Lower lobe of right lung (tissue), 2 donors: ENCODE data around the gene IPO8. TPM values are rescaled to one million over a fixed set of nuclear protein-coding genes. Genes with fewer than 3 reads are reported as not detected.
"Not testable (repeated sequence)": the region's sequence is repeated elsewhere in the genome, so short reads cannot be mapped to it uniquely, and the experiment has no call there.

Experiments used
- ATAC-seq, 2 donors: fragments of 200-7000 bp; cut with Tn5 transposase; one replicate each; pipeline ENCODE4 v1.9.1; 2020 to 2022; ENCODE audit warnings: mild to moderate bottlenecking in 2 of 2, moderate library complexity in 2 of 2
- DNase-seq: peaks from one replicate; pipeline ENCODE4 v3.0.0-alpha.2; 2020
- H3K27ac ChIP-seq: fragments of 200-600 bp; one replicate; pipeline ENCODE4 v1.8.0; 2022
- H3K27me3 ChIP-seq: fragments of 200-600 bp; one replicate; pipeline ENCODE4 v1.8.0; 2022; ENCODE audit warnings: low read depth
- H3K36me3 ChIP-seq: fragments of 200-600 bp; one replicate; pipeline ENCODE4 v1.8.0; 2022; ENCODE audit warnings: mild to moderate bottlenecking
- H3K4me1 ChIP-seq: fragments of 200-600 bp; one replicate; pipeline ENCODE4 v1.8.0; 2022
- H3K4me3 ChIP-seq: fragments of 200-600 bp; one replicate; pipeline ENCODE4 v1.8.0; 2022; ENCODE audit warnings: mild to moderate bottlenecking
- H3K9me3 ChIP-seq: fragments of 200-600 bp; one replicate; pipeline ENCODE4 v1.8.0; 2022
- intact Hi-C: fragments of 100-400 bp; cut with DNase I; formaldehyde crosslinking; loops from one replicate; pipeline ENCODE4 v1.11.0; 2022
- total RNA-seq: library from RNA; stranded (reverse); fragmentation: NEBNext Ultra II Directional; extraction: Animal tissue kit (Norgen Biotek cat#: 25700); gene quantifications from one replicate; pipeline ENCODE4 v1.2.1, GENCODE V29; 2021
- TF ChIP-seq, protein P1 (sequence below): fragments of 200-600 bp; IDR thresholded peaks from one replicate; pipeline ENCODE4 v1.8.0; 2022; ENCODE audit warnings: antibody characterized with exemption, mild to moderate bottlenecking
- donor health status: DM: no; HTN: yes; CAD: no; lungs with severe emphysema.

Gene IPO8
- total RNA-seq, 1 donor from 2014 or later = 51.0 TPM

DNA sequence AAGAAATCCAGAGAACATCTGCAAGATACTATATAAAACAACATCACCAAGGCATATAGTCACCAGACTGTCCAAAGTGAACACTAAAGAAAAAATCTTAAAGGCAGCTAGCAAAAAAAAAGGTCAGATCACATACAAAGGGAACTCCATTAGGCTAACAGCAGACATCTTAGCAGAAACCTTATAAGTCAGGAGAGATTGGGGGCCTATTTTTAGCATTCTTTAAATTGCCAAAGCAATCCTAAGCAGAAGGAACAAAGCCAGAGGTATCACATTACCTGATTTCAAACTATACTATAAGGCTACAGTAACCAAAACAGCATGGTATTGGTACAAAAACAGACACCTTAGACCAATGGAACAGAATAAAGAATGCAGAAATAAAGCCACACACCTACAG lies 92.5 kb downstream of the IPO8 start:
- Histone ChIP-seq H3K9me3 (peaks cover 12% of the 10 kb centered on the region), H3K36me3 (no peaks in the 10 kb centered on the region), H3K27me3 (no peaks in the 10 kb centered on the region), H3K4me1 (no peaks in the 10 kb centered on the region), H3K27ac (no peak overlapping the region), H3K4me3 (no peak overlapping the region)
- DNase-seq = no peak
- intact Hi-C loops = no loop called here
- TF ChIP-seq, protein P1, sequence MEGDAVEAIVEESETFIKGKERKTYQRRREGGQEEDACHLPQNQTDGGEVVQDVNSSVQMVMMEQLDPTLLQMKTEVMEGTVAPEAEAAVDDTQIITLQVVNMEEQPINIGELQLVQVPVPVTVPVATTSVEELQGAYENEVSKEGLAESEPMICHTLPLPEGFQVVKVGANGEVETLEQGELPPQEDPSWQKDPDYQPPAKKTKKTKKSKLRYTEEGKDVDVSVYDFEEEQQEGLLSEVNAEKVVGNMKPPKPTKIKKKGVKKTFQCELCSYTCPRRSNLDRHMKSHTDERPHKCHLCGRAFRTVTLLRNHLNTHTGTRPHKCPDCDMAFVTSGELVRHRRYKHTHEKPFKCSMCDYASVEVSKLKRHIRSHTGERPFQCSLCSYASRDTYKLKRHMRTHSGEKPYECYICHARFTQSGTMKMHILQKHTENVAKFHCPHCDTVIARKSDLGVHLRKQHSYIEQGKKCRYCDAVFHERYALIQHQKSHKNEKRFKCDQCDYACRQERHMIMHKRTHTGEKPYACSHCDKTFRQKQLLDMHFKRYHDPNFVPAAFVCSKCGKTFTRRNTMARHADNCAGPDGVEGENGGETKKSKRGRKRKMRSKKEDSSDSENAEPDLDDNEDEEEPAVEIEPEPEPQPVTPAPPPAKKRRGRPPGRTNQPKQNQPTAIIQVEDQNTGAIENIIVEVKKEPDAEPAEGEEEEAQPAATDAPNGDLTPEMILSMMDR = no peak
- no peak for ATAC-seq

DNA sequence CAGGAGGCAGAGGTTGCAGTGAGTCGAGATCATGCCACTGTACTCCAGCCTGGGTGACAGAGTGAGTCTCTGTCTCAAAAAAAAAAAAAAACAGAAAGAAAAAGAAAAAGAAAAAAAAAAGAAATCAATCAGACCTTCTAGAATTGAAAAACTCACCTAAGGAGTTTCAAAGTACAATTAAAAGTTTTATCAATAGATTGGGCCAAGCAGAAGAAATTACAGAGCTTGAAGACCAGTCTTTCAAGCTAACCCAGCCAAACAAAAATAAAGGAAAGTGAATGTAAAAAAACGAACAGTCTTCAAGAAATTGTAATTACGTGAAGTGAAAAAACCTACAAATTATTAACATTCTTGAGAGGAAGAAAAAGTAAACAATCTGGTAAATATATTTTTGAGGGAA lies 93.0 kb downstream of the IPO8 start:
- no peaks in the 10 kb centered on the region for H3K4me1 ChIP-seq
- TF ChIP-seq, protein P1 = no peak
- H3K4me3 ChIP-seq = no peak overlapping the region
- intact Hi-C loops = no loop called here
- ATAC-seq = no peak
- no peak overlapping the region for H3K27ac ChIP-seq
- no peak for DNase-seq
- H3K36me3 ChIP-seq = no peaks in the 10 kb centered on the region
- no peaks in the 10 kb centered on the region for H3K27me3 ChIP-seq
- peaks cover 12% of the 10 kb centered on the region for H3K9me3 ChIP-seq

DNA sequence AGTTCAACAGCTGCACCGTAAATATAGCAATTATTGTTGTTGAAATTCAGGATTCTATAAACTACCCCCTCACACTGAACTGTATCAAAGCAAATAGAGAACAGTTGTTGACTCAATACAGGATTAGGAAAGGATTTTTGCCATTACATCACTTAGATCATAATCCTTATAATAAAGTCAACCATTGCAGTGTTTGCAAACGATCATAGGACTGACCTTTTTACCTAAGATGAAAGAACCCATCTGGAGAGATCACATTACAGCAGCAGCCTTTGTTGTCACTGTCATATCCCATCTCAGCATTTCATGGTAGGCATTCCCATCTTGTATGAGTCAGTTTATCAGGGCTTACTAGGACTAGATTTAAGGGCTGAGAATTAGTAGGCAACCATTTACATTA lies 96.1 kb downstream of the IPO8 start:
- intact Hi-C loops = no loop called here
- no peak for DNase-seq

DNA sequence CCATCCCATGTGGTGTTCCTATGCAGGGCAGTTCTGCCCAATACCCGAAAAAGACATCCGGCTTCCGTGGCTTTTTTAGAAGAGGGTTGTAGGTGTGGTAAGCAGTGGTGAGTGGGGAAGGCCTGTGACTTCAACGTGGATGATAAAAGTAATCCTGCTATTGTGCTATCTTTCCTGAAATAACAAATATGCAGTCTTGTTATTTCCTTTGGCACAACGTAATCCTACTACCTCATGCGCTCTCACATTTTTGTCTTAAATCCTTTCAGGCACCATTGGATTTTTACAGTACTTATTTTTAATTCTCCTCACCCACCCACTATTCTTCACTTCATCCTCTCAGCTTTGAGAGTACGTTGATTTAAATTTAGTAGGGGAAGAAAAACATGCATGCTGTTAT lies 96.8 kb downstream of the IPO8 start:
- Histone ChIP-seq H3K4me1 (no peaks in the 10 kb centered on the region), H3K9me3 (peaks cover 12% of the 10 kb centered on the region), H3K27ac (no peak overlapping the region), H3K27me3 (no peaks in the 10 kb centered on the region), H3K36me3 (no peaks in the 10 kb centered on the region), H3K4me3 (no peak overlapping the region)
- TF ChIP-seq, protein P1 = no peak
- intact Hi-C loops = no loop called here
- no peak for ATAC-seq
- DNase-seq = no peak

More for the DNA sequence above, 96.1 kb downstream of the IPO8 start:
- Histone ChIP-seq H3K36me3 (no peaks in the 10 kb centered on the region), H3K4me1 (no peaks in the 10 kb centered on the region), H3K27me3 (no peaks in the 10 kb centered on the region), H3K4me3 (no peak overlapping the region), H3K9me3 (peaks cover 12% of the 10 kb centered on the region), H3K27ac (no peak overlapping the region)
- no peak for ATAC-seq
- TF ChIP-seq, protein P1 = no peak

DNA sequence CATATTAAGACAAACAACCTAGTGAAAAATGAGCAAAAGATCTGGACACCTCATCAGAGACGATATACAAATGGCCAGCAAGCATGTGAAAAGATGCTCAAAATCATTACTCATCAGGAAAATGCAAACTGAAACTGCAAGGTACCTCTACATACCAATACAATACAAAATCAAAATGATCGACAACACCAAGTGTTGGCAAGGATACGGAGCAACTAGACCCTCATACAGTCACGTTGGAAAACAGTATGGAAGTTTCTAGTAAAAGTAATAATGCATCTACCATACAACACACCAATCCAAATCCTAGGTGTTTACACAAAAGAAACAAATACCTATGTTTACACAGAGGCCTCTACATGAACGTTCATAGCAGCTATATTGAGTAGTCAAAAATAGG lies 99.9 kb downstream of the IPO8 start:
- no peaks in the 10 kb centered on the region for H3K4me1 ChIP-seq
- intact Hi-C loops = no loop called here
- TF ChIP-seq, protein P1 = no peak
- H3K4me3 ChIP-seq = no peak overlapping the region
- no peaks in the 10 kb centered on the region for H3K27me3 ChIP-seq
- no peaks in the 10 kb centered on the region for H3K9me3 ChIP-seq
- H3K36me3 ChIP-seq = no peaks in the 10 kb centered on the region
- H3K27ac ChIP-seq = no peak overlapping the region
- ATAC-seq (no peak), DNase-seq (no peak)

DNA sequence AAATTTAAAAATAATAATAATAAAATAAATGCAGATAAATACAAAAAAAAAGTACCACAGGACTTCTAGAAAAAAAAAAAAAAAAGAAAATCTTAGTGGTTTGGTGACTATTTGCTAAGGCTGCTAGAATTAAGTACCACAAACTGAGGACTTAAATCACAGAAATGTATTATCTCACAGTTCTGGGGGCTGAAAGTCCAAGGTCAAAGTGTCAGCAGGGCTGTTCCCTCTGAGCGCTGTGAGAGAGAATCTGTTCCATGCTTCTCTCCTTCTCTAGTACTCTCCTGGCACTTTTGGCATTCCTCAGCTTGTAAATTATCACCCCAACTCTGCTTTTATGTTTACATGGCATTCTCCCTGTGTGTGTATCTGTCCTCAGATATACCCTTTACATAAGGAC lies 101.2 kb downstream of the IPO8 start:
- Histone ChIP-seq H3K4me1 (no peaks in the 10 kb centered on the region), H3K9me3 (no peaks in the 10 kb centered on the region), H3K27ac (no peak overlapping the region), H3K4me3 (no peak overlapping the region), H3K27me3 (no peaks in the 10 kb centered on the region), H3K36me3 (no peaks in the 10 kb centered on the region)
- DNase-seq = no peak
- ATAC-seq = no peak
- intact Hi-C loops = no loop called here
- TF ChIP-seq, protein P1 = no peak

DNA sequence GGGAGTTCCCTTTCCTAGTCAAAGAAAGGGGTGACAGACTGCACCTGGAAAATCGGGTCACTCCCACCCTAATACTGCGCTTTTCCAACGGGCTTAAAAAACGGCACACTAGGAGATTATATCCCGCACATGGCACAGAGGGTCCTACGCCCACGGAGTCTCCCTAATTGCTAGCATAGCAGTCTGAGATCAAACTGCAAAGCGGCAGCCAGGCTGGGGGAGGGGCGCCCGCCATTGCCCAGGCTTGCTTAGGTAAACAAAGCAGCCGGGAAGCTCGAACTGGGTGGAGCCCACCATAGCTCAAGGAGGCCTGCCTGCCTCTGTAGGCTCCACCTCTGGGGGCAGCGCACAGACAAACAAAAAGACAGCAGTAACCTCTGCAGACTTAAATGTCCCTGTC lies 107.1 kb downstream of the IPO8 start:
- H3K36me3 ChIP-seq, DNase-seq, intact Hi-C loops, ATAC-seq, H3K9me3 ChIP-seq, H3K27ac ChIP-seq, H3K4me3 ChIP-seq, H3K27me3 ChIP-seq, H3K4me1 ChIP-seq: not testable (repeated sequence)
